IPS DF 19.7 (cell line): ENCODE data around the gene LYPD8.
"Not testable (repeated sequence)": the region's sequence is repeated elsewhere in the genome, so short reads cannot be mapped to it uniquely, and the experiment has no call there.

Experiments used
- DNase-seq: peaks from one replicate; pipeline ENCODE4 v3.0.0-alpha.2; 2013; ENCODE audit warnings: low read depth, low spot score

LYPD8 gene, protein sequence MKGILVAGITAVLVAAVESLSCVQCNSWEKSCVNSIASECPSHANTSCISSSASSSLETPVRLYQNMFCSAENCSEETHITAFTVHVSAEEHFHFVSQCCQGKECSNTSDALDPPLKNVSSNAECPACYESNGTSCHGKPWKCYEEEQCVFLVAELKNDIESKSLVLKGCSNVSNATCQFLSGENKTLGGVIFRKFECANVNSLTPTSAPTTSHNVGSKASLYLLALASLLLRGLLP

DNA sequence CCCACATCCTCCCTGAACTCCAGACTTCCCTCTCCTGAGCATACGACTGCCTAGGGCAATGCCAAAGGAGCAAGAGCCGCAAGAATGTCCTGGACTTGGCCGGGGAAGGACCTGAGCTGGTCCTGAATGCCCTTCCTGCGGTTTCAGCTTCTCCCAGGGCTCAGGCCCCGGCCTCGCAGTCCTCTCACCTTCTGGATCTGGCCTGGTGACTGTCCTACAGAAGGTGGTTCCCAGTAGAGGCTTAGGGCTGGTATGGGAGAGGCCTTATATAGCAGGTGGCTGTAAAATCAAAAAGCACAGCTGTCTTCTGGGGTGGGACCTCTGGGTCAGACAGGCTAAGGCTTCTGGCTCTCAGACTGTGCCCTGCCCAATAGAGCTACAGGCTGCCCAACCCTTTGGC, at the start of gene LYPD8:
Gene LYPD8, minus strand, starts transcription at position 243 of the 400 bp plus-strand sequence. CDS start 4,678 bp downstream, outside the sequence.
- DNase-seq = no peak

DNA sequence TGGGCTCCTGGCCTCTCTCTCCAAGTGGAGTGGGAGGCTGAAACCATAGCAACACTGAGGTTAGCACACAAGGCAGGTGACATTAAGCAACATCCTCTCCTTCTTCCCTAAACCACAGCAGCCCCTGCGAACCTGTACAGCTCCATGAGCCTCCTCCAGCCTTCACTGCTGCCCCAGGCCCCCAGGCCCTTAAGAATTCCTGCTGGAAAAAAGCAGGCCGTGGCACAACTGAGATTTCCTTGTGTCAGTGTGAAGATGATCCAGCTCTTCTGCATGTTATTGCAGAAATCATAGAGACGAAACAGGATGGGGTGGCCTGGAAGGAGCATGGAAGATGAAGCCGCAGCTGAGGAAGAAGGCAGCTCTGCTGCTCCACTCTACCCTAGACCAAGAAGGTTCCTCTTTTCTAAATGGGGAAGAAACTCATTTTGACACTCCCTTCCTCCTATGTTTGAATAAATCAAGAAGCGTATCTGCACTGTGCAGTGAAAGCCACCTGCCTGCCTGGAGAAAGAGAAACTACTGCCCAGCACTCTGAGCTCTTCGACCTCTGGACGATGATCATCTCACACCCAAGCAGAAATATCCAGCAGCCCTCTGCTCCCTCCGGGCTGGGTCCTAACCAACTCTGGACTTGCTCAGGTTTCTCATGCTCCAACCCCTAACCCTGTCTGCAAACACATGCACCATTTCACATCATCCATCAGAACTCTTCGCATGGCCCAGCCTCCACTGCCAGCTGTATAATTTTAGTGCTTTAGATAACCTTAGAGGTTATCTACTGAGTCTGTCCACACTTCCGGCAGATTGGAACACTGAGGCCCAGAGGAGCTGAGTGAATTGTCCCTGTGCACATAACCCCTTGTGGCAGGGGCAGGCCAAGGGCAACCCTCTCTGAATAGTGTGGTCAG, 49.5 kb upstream of the LYPD8 start:
- DNase-seq = no peak

DNA sequence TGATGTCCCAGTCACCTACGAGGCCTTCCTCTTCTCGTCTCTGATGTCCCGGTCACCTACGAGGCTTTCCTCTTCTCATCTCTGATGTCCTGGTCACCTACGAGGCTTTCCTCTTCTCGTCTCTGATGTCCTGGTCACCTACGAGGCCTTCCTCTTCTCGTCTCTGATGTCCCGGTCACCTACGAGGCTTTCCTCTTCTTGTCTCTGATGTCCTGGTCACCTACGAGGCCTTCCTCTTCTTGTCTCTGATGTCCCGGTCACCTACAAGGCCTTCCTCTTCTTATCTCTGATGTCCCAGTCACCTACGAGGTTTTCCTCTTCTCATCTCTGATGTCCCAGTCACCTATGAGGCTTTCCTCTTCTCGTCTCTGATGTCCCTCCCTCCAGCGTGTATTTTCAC, 47.9 kb upstream of the LYPD8 start:
- not testable (repeated sequence) for DNase-seq

DNA sequence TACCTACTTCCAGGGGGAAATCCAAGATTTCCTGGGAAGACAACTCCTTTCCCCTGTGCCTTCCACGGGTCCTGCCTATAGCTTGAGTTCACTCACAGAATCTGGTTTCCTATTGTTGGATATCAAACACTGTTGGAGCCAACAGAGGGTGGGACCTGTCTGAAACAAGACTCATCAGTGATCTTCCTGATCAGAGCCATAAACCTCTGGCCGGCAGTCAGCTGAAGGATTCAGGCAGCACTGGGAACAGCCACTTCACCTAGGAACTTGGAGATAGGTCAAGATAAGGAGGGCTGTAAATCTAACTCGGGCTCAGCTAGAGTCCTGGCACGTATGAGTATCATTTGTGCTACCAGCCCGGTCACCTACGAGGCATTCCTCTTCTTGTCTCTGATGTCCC, 46.9 kb upstream of the LYPD8 start:
- no peak for DNase-seq

DNA sequence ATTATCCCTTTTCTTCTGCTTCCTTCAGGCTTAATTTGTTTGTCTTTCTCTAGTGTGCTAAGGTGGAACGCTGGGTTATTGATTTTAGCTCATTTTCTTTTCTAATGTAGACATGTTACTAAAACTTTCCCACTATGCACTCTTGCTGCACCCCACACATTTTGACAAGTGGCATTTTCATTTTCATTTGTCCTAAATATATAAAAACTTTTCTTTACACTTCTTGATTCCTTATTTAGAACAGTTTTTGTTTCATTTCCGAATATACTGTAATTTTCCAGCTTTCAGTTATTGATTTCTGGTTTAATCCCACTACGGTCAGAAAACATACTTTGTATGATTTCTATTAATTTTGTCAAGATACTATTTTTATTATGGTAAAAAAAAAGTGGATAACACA, 44.9 kb upstream of the LYPD8 start:
- no peak for DNase-seq

DNA sequence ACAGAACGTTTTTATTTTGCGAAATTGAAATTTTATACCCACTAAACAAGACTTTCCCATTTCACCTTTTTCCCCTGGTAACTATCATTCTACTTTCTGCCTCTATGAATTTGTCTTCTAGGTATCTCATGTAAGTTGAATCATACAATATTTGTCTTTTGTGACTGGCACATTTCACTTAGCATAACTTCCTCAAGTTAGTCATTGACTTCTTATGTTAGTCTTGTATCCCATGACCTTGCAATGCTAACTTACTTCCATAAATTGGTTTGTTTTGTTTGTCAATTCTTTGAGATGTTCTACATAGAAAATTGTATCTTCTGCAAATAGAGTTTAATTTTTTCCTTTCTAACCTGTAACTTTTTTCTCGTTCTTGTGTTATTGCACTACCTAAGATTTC, 43.2 kb upstream of the LYPD8 start:
- DNase-seq = no peak

DNA sequence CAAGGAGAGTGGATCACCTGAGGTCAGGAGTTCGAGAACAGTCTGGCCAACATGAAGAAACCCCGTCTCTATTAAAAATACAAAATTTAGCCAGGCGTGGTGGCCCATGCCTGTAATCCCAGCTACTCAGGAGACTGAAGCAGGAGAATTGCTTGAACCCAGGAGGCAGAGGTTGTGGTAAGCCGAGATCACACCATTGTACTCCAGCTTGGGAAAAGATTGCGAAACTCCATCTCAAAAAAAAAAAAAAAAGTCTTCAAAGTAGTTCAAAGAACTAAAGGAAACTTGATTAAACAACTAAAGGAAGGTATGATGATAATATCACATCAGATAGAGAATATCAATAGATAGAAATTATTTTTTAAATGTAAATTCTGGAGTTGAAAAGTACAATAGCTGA, 39.1 kb upstream of the LYPD8 start:
- not testable (repeated sequence) for DNase-seq

DNA sequence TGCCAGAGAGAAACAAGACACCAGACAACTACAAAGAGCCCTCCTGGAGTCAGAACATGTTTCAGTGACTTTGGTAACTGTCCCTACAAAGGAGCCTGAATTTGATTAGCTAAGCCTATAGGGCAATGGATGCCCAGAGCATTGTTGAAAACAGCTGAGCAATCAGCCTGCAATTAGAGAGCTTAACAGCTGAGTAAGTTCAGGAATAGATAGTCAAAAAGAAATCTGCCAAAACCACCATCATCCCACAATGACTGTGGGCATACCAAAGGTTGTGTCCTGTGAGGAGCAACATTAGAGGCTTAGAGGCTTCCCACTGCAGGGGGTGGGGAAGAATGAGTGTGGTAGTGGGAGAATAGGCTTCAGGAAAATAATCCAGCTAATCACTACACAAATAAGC, 38.0 kb upstream of the LYPD8 start:
- DNase-seq = no peak

DNA sequence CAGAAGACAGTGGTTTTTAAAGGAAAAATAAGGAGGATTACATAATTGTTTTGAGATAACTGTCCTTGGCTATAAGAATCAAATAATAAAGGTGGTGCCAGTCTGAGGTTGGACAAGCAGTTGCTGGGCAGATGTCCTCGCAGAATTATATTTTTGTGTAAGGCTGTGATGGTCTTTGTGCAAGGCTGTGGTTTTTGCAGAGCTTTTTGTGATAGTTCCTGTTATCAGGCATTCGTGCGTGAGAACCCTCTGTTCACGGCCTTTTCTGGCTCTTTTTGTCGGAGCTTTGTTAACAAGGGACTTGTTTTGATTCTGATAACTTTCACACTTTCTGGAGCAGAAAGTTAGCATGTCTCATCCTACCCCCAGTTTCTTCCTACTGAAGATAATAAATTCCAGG, 36.8 kb upstream of the LYPD8 start:
- no peak for DNase-seq

DNA sequence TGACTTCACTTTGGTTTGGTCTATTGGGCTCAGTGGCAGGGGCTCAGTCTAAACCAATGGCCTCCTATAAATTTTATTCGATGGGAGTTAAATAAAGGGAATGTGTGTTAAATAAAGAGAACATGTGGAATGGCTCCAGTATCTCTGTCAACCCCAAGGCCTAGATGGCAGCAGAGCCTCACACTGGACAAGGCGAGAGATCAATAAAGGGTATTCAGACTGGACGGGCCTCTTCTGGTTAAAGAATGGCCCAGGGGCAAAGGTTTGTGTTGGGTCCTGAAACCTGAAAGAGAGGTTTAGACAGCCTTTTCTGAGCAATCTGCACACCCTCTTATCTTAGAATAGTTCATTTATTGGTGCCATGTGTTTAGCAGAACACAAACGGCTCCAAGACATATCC, 35.5 kb upstream of the LYPD8 start:
- no peak for DNase-seq

DNA sequence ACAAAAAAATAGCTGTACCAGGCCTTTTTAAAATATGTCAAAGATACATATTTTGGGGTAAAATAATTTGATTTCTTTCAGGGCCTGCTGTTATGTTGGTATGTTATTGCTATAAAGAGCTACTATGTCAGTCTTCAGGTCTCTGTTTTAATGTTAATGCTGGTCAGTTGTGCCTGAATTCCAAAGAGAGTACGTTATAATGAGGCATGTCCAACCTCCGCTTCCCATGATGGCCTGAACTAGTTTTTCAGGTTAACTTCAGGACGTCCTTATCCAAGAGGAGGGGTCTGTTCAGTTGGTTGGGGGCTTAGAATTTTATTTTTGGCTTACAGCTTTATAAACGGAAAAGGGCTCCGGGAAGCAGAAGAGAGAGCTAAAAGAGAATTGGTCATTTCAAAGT, 34.9 kb upstream of the LYPD8 start:
- no peak for DNase-seq

DNA sequence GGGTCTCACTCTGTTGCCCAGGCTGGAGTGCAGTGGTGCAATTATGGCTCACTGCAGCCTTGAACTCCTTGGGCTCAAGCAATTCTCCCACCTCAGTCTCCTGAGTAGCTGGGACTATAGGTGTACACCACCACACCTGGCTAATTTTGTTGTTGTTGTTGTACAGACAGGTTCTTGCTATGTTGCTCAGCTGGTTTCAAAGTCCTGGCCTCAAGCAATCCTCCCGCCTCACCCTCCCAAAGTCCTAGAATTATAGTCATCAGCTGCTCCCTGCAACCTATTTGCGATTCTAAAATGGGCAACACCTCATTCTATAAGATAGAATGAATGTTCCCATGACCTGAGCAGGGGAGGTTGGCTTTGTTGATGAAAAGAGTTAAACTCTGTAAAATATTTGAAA, 33.8 kb upstream of the LYPD8 start:
- not testable (repeated sequence) for DNase-seq

DNA sequence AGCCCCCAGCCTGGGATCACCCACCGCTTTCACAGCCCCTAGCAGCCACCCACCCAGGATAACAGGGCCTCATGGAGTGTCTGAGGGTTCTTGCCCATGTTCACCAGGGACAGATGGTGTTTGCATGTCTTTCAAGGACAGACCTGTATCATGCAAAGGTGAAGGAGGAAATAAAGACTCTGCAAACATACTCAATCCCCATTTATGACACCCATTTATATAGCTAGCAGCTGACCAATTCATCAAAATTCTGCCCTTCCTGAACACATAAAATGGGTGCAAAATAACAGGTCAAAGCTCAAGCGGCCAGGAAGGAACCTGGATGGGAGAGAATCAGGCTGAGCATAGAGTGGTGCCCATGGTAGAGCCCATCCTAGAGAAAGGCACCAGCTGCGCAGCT, 32.8 kb upstream of the LYPD8 start:
- no peak for DNase-seq

DNA sequence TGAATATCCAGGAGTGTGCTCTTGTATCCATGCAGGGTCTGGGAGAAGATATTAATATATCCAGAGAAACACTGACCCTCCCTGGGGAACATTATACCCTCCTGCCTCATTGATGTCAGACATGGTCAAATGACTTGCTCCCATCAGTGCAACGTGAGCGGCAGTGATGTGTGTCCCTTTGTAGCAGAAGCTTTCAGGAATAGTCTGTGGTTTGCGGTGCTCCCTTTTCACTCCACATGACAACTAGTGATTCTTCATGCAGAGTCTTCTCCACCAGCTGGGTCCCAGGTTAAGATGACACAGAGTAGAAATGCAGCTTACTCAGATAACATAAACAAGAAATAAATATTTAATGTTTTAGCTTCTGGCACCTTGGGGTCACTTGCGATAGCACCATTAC, 31.9 kb upstream of the LYPD8 start:
- no peak for DNase-seq

DNA sequence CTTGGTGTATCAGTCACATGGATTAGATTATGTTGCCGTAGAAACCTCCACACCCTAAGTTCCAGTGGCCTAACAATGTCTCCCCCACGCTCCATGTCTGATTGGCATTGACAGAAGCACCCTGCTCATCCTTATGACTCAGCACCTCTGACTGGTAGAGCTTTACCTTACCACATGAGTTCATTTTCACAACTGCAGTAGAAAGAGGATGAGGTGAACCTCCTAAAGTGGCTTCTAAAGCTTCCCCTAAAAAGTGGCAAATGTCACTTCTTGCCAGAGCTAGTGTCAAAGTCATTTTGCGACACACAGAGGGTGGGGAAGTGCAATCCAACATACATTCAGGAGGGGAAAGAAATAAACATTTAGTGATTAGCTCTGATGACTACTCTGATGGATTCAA, 30.6 kb upstream of the LYPD8 start:
- DNase-seq = no peak

DNA sequence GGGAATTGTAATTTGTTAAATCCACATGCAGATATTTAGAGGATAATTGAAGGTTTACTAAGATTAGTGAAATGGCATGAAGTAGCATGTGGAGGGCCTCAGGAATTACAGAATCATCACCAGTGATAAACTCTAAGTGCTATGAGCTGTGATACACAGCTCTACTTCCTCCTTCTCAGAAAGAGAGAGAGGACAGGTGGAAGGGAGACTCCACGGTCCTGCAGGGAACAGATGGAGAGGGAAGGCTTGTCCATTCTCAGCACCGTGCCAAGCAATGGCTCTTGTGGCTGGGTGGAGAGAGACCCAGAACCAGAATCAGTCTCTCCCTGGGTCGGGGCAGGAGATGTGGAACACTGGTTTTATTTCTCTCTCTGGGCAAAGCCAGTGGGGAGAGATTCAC, 27.8 kb upstream of the LYPD8 start:
- DNase-seq = no peak

DNA sequence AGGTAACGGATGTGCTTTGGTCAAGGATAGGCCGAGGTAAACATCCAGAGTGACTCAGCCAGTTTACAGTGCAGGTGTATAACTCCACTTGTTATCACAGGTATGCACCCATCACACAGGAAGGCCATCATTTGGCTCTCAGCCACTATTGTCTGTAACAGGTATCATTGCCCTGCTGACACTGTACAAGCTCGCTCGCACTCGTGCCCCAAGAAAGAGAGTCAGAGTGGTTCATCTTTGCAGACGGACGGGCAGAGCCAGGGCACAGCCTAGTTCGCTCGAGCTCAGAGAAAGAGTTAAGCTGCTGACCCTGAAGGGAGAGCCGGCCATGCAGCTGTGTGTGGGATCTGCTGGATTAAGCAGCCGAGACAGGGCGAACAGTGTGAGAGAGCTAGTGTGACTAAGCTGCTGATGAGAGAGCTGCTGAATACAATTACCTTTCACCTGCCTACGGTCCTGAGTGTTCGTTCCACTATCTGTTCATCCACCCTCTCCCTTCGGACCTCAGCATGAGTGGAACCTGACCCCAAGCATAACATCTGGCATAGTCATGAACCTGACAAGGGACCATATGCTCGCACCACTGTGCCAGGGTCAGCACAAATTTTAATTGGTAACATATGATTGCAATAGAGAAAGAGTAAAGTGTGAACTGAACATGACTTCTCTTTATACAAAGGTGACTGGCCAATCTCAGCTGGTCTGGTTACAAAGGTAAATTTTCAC, 27.0 kb upstream of the LYPD8 start:
- DNase-seq = no peak

DNA sequence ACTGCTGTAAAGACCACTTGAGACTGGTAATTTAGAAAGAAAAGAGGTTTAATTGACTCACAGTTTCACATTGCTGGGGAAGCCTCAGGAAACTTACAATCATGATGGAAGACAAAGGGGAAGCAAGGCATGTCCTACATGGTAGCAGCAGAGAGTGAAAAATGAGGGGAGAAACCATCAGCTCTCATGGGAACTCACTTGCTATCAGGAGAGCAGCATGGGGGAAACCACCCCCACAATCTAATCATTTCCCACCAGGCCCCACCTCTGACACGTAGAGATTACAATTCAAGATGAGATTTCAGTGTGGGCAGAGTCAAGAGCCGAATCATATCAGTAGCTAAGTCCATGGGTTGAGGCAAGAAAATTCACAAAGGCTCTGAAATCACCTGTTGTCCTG, 23.8 kb upstream of the LYPD8 start:
- no peak for DNase-seq

DNA sequence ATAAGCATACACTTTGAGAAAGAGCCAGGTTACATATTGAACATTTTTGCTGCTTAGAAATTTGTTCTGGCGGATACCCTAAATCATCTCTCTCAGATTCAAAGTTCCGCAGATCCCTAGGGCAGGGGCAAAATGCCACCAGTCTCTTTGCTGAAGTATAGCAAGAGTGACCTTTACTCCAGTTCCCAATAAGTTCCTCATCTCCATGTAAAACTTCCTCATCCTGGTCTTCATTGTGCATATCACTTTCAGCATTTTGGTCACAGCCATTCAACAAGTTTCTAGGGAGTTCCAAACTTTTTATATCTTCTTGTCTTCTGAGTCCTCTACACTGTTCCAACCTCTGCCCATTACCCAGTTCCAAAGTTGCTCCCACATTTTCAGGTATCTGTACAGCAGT, 23.3 kb upstream of the LYPD8 start:
- no peak for DNase-seq

DNA sequence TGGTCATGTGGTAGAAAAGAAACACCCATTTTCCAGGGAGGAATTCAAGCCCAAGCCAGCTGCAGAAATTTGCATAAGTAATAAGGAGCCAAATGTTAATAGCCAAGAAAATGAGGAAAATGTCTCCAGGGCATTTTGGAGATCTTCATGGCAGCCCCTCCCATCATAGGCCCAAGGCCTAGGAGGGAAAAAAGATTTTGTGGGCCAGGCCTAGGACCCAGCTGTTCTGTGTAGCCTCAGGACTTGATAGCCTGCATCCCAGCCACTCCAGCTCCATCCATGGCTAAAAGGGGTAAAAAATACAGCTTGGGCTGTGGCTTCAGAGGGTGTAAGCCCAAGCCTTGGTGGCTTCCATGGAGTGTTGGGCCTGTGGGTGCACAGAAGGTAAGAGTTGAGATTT, 21.4 kb upstream of the LYPD8 start:
- no peak for DNase-seq

DNA sequence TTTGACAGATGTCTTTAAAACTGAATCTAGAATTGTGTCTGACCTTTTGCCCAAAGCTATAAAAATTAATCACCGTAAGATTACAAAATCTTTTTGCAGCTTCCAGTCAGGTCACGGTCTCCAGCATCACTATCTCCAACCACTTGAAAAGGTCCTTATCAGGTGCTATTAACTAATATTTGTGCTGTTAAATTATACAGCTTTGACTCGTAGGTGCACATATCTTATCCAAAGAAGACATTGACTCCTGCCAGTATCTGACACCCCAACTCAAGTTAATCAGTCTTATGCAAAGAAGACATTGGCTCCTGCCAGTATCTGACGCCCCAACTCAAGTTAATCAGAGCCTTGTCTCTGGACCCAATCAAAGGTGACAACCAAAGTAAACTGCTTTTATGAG, 19.9 kb upstream of the LYPD8 start:
- no peak for DNase-seq

DNA sequence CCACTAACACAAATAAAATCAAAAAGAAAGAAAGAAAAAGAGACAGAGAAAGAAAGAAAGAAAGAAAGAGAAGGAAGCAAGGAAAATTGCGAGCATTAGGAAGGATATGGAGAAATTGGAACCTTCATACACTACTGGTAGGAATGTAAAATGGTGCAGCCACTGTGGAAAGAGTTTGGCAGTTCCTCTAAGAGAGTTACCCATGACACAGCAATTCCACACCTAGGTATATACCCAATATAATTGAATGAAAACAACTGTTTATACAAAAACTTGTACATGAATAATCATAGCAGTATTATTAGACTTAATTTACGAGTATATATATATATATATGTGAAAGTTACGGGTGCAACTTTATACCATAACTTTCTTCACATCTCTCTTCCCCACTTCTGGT, 4.1 kb upstream of the LYPD8 start:
- no peak for DNase-seq

DNA sequence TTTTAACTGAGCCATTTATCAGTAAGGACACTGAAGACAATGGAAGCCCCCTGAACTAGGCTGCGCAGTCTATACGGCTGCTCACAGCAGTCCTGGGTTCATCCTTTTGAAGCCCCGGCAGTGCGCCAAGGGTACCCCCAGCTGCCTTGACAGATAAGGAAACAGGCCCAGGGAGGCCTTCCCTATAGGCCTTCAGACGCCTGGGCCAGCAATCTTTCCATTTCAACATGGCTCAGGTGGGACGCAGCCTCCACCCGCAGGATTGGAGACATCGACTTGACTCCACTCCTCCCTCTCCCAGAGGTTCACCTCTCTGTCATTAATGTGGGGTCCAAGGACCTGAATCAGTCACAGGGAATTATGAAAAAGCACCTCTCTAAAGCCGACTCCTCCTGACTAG, 2.8 kb upstream of the LYPD8 start:
- no peak for DNase-seq
